ENCODE data around the gene ZNF292. TPM values are rescaled to one million over a fixed set of nuclear protein-coding genes. Genes with fewer than 3 reads are reported as not detected.

ZNF292 gene
- total RNA-seq, 2 donors from 2014 or later, result 30.6 to 56.4 TPM

DNA sequence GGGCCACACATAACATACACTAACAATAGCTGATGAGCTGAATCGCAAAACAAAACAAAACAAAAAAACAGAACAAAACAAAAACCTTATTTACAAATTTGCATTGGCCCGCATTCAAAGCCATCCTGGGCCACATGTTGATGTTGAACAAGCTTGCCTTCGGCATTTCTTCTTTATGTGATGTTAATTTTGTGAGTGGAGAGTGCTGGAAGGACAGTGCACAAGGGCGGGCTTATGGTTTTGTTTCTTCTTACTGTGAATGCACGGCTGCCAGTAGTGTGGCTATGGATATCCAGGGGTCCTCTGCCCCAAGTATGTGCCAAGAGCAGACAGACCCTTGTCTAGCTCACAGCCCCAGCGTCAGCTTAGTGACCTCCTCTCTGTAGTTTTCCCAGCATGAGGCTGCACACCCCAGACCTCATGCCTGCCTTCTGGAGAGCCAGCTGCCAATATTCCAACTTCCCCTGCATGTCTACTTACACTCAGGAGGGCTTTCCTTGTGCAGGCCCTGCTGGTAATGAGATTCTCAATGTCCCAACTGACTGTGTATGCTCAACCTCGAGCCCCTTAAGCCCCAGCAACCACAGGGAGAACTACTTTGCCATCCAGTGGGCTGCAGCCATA, 24.9 kb downstream of the ZNF292 start:
- H3K9ac ChIP-seq (ENCODE audit: low read depth in 2 of 2, low read length in 2 of 2), result no peak overlapping the region
- no peaks in the 10 kb centered on the region for H3K4me1 ChIP-seq
- intact Hi-C loops (cut with DNase I), result no loop called here
- H3K4me3 ChIP-seq, result no peak overlapping the region
- TF ChIP-seq, protein P1, sequence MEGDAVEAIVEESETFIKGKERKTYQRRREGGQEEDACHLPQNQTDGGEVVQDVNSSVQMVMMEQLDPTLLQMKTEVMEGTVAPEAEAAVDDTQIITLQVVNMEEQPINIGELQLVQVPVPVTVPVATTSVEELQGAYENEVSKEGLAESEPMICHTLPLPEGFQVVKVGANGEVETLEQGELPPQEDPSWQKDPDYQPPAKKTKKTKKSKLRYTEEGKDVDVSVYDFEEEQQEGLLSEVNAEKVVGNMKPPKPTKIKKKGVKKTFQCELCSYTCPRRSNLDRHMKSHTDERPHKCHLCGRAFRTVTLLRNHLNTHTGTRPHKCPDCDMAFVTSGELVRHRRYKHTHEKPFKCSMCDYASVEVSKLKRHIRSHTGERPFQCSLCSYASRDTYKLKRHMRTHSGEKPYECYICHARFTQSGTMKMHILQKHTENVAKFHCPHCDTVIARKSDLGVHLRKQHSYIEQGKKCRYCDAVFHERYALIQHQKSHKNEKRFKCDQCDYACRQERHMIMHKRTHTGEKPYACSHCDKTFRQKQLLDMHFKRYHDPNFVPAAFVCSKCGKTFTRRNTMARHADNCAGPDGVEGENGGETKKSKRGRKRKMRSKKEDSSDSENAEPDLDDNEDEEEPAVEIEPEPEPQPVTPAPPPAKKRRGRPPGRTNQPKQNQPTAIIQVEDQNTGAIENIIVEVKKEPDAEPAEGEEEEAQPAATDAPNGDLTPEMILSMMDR (IDR thresholded peaks at IDR 0.05), result no peak
- no peaks in the 10 kb centered on the region for H3K27me3 ChIP-seq
- H3K9me3 ChIP-seq, result no peaks in the 10 kb centered on the region
- no peak for DNase-seq
- no peaks in the 10 kb centered on the region for H3K36me3 ChIP-seq
- H3K27ac ChIP-seq, result no peak overlapping the region

DNA sequence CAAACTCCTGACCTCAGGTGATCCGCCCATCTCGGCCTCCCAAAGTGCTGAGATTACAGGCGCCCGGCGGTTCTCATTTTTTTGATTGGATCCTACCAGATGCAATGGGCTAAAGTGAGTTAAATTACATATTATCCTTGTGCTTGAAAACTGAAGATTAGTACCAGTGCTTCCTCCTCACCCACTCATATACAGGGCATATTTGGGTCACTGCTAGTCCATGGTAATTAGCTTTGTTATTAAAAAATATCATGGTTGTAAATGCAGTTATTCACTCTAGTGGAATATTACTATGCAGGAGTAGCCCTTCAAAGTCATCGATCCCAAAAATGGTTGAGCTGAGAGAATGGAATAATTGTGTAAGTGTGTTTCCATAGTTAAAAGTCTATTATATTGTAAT, 26.5 kb downstream of the ZNF292 start:
- no peaks in the 10 kb centered on the region for H3K9me3 ChIP-seq
- no peak overlapping the region for H3K4me3 ChIP-seq
- TF ChIP-seq, protein P1 (IDR thresholded peaks at IDR 0.05), result no peak
- no peak overlapping the region for H3K27ac ChIP-seq
- H3K4me1 ChIP-seq, result no peaks in the 10 kb centered on the region
- H3K9ac ChIP-seq (ENCODE audit: low read depth in 2 of 2, low read length in 2 of 2), result no peak overlapping the region
- no peaks in the 10 kb centered on the region for H3K36me3 ChIP-seq
- intact Hi-C loops (cut with DNase I), result no loop called here
- H3K27me3 ChIP-seq, result no peaks in the 10 kb centered on the region
- no peak for DNase-seq

GRCh38 chr6:87182321-87182720, 27.0 kb downstream of the ZNF292 start:
- H3K4me3 ChIP-seq, result no peak overlapping the region
- H3K9ac ChIP-seq (ENCODE audit: low read depth in 2 of 2, low read length in 2 of 2), result no peak overlapping the region
- intact Hi-C loops (cut with DNase I), result no loop called here
- H3K4me1 ChIP-seq, result no peaks in the 10 kb centered on the region
- no peaks in the 10 kb centered on the region for H3K27me3 ChIP-seq
- no peaks in the 10 kb centered on the region for H3K9me3 ChIP-seq
- H3K27ac ChIP-seq, result no peak overlapping the region
- no peaks in the 10 kb centered on the region for H3K36me3 ChIP-seq
- DNase-seq, result no peak
- TF ChIP-seq, protein P1 (IDR thresholded peaks at IDR 0.05), result no peak

DNA sequence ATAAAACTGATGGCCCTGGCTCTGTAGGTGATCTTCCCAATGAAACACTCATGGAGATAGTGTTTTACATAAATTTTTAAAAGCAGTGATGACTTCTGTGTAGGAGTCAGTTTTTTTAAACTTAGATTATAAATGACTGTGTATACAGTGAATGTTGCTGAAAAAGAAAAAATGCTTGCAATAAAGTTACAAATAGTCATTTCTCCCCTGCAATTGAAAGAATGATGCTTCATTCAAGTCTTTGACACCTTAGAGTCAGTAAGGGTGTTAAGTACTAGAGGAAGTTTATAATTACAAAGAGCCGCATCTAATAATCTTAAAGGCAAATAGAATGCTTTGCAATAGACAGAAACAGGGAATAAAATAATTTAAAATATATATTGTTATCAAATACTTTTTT, 27.6 kb downstream of the ZNF292 start:
- H3K9ac ChIP-seq (ENCODE audit: low read depth in 2 of 2, low read length in 2 of 2), result no peak overlapping the region
- H3K4me3 ChIP-seq, result no peak overlapping the region
- no peaks in the 10 kb centered on the region for H3K27me3 ChIP-seq
- intact Hi-C loops (cut with DNase I), result no loop called here
- no peaks in the 10 kb centered on the region for H3K36me3 ChIP-seq
- no peak overlapping the region for H3K27ac ChIP-seq
- H3K9me3 ChIP-seq, result no peaks in the 10 kb centered on the region
- TF ChIP-seq, protein P1 (IDR thresholded peaks at IDR 0.05), result no peak
- no peak for DNase-seq
- H3K4me1 ChIP-seq, result no peaks in the 10 kb centered on the region

DNA sequence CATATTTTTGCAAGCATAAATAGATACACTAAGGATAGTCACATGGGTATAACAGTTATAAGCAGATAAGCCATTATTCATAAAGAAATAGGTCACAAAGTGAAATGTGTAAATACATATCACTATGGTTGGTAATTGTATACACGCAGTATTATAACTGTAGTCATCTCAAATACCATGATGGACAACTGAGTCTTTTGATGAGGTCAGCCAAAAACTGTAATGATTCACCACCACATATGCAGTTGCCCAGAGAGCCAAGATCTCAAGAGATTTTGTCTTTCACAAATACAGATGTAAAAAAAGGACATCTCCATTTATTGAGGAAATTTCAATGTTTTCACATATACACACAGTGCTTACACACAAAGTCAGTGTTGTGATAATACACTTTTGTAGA, 28.3 kb downstream of the ZNF292 start:
- Histone ChIP-seq H3K9me3 (no peaks in the 10 kb centered on the region), H3K27me3 (no peaks in the 10 kb centered on the region), H3K36me3 (no peaks in the 10 kb centered on the region), H3K4me3 (no peak overlapping the region), H3K4me1 (no peaks in the 10 kb centered on the region), H3K27ac (no peak overlapping the region), H3K9ac (ENCODE audit: low read depth in 2 of 2, low read length in 2 of 2) (no peak overlapping the region)
- TF ChIP-seq, protein P1 (IDR thresholded peaks at IDR 0.05), result no peak
- intact Hi-C loops (cut with DNase I), result no loop called here
- DNase-seq, result no peak

Data from colonic mucosa (tissue), 4 donors.